ENCODE measurements around the gene CENPM.

The CENPM gene, protein sequence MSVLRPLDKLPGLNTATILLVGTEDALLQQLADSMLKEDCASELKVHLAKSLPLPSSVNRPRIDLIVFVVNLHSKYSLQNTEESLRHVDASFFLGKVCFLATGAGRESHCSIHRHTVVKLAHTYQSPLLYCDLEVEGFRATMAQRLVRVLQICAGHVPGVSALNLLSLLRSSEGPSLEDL

DNA sequence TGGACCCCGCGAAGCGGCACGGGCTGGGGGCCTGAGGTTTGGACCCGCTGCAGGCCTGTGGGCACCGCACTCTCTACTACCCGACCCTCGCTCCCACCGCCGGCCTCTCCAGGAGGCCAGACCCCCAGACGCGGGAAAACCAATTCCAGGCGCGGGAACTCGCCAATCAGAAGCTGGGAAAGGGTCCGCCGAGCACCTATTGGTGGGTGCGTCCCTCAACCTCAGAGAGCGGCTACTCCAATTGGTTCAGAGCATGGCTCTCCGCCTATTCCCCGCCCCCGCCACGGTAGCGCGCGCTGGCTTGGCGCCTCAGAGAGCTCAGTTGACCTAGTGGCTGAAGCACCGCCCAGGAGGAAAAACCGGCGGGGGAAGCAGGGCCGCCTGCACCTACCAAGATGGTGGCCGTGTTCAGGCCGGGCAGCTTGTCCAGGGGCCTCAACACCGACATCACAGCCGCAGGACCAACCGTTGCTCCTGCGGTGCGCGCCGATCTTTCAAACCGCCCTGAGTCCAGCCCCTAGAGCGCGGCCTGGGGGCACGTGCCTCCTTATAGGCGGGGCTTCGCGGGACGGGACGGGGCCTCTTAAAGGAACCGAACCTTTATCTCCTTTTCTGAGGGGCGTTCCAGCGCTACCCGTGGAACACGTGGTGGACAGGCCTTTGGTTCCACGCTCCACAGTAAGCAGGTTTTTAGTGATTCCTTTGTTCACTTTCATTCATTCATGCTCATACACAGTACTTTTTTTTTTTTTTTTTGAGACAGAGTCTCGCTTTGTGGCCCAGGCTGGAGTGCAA, at the start of gene CENPM:
CENPM (minus strand) TSS at position 524 of the 795 bp plus-strand sequence; CDS start at position 448, 76 bp downstream.
- Histone ChIP-seq H3K4me3 (ENCODE audit: low read depth in 1 of 2, low read length in 2 of 2) (peak within 1 kb of the TSS; percentile 88 to 94), H3K36me3 (ENCODE audit: control insufficient read depth in 1 of 2, insufficient read depth in 2 of 2, low read length in 2 of 2) (peaks cover 0 to under 1% of the 10 kb centered on the region in 2 donors), H3K9ac (ENCODE audit: low read depth in 1 of 2, low read length in 2 of 2) (peak within 1 kb of the TSS; percentile 65 to 72), H3K9me3 (ENCODE audit: control insufficient read depth in 1 of 2, low read length in 2 of 2) (no peaks in the 10 kb centered on the region), H3K27ac (ENCODE audit: low read depth, low read length) (no peak within 1 kb of the TSS), H3K4me1 (ENCODE audit: control insufficient read depth in 1 of 2, insufficient read depth in 2 of 2, low read length in 2 of 2) (peaks cover 15 to 18% of the 10 kb centered on the region in 2 donors), H3K27me3 (ENCODE audit: control insufficient read depth in 1 of 2, insufficient read depth in 2 of 2, low read length in 2 of 2) (no peaks in the 10 kb centered on the region)

DNA sequence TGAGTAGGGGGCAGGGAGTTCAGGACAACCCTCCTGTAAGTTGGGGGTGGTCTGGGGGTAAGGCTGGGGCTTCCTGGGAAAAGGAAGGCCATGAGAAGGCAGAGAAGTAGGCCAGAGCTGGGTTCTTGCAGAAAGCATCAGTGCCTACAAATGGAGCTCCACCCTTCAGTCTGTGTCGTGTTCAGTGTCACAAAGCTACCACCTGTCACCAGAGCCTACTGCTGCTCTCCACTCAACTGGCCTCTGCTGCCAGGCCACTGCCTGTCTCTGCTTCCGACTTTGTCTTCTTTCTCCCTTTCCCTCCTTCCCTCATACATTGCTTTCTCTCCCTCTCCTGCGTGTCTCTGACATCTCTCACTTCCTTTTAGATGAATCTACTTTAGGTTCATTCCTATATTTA, 48.3 kb upstream of the CENPM start:
- Histone ChIP-seq H3K9me3 (ENCODE audit: control insufficient read depth in 1 of 2, low read length in 2 of 2) (no peaks in the 10 kb centered on the region), H3K36me3 (ENCODE audit: control insufficient read depth in 1 of 2, insufficient read depth in 2 of 2, low read length in 2 of 2) (no peaks in the 10 kb centered on the region), H3K9ac (ENCODE audit: low read depth in 1 of 2, low read length in 2 of 2) (no peak overlapping the region), H3K4me3 (ENCODE audit: low read depth in 1 of 2, low read length in 2 of 2) (no peak overlapping the region), H3K4me1 (ENCODE audit: control insufficient read depth in 1 of 2, insufficient read depth in 2 of 2, low read length in 2 of 2) (peaks cover 6 to 8% of the 10 kb centered on the region in 2 donors), H3K27me3 (ENCODE audit: control insufficient read depth in 1 of 2, insufficient read depth in 2 of 2, low read length in 2 of 2) (no peaks in the 10 kb centered on the region), H3K27ac (ENCODE audit: low read depth, low read length) (no peak overlapping the region)

DNA sequence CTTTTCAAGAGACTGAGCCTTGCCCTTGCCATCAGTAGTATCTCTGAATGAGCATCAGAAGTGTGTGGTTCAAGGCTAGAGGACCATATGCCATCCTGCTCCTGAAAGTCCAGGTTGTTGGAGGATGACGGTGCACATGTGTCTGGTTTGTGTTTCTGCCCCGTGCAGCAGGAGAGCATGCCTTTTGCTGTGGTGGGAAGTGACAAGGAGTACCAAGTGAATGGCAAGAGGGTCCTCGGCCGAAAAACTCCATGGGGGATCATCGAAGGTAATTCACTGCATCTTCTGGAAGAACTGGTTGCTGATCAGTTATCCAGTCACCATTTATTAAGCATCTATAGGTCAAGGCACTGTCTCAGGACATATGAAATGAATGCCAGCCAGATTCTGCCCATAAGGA, 45.5 kb upstream of the CENPM start:
- H3K27ac ChIP-seq (ENCODE audit: low read depth, low read length): no peak overlapping the region
- H3K36me3 ChIP-seq (ENCODE audit: control insufficient read depth in 1 of 2, insufficient read depth in 2 of 2, low read length in 2 of 2): no peaks in the 10 kb centered on the region
- H3K9ac ChIP-seq (ENCODE audit: low read depth in 1 of 2, low read length in 2 of 2): no peak overlapping the region
- H3K4me1 ChIP-seq (ENCODE audit: control insufficient read depth in 1 of 2, insufficient read depth in 2 of 2, low read length in 2 of 2): no peaks in the 10 kb centered on the region
- H3K27me3 ChIP-seq (ENCODE audit: control insufficient read depth in 1 of 2, insufficient read depth in 2 of 2, low read length in 2 of 2): no peaks in the 10 kb centered on the region
- no peak overlapping the region for H3K4me3 ChIP-seq (ENCODE audit: low read depth in 1 of 2, low read length in 2 of 2)
- no peaks in the 10 kb centered on the region for H3K9me3 ChIP-seq (ENCODE audit: control insufficient read depth in 1 of 2, low read length in 2 of 2)

DNA sequence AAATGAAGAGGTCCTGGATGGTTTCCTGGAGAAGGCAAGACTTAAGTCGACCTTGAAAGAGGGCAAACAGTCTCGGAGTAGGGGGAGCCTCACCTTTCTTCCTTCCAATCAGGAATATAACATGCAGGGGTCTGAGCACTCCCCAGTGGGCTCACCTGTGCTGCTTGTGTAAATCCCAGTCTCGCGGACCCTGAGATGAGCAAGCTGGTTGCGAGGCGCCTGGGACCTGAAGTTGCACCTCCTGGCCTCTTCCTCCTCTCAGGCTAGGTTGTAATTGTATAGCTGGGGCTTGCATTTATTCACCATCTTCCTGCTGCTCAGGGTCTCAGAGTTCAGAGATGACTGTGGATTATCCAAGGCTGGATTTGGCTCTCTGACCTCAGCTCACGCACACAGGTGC, 44.2 kb upstream of the CENPM start:
- Histone ChIP-seq H3K4me1 (ENCODE audit: control insufficient read depth in 1 of 2, insufficient read depth in 2 of 2, low read length in 2 of 2) (no peaks in the 10 kb centered on the region), H3K4me3 (ENCODE audit: low read depth in 1 of 2, low read length in 2 of 2) (no peak overlapping the region), H3K9me3 (ENCODE audit: control insufficient read depth in 1 of 2, low read length in 2 of 2) (no peaks in the 10 kb centered on the region), H3K27me3 (ENCODE audit: control insufficient read depth in 1 of 2, insufficient read depth in 2 of 2, low read length in 2 of 2) (no peaks in the 10 kb centered on the region), H3K36me3 (ENCODE audit: control insufficient read depth in 1 of 2, insufficient read depth in 2 of 2, low read length in 2 of 2) (no peaks in the 10 kb centered on the region), H3K27ac (ENCODE audit: low read depth, low read length) (no peak overlapping the region), H3K9ac (ENCODE audit: low read depth in 1 of 2, low read length in 2 of 2) (no peak overlapping the region)

DNA sequence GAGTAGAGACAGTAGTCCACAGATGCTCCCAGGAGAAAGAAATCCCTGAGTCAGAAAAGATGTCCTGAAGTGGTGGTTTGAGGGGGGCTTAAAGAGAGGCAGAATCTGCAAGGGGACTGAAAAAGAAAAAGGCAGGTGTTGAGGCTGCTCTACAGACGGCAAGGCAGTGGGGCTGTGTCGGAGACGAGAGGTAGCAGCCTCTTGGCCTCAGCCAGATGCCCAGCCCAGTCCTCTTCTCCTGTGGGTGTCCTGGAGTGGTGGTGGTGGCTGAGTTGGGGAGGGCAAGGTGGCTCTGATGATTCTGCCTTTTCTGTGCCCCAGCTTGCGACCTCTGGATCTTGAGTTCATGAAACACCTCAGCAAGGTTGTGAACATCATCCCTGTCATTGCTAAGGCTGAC, 42.3 kb upstream of the CENPM start:
- Histone ChIP-seq H3K27me3 (ENCODE audit: control insufficient read depth in 1 of 2, insufficient read depth in 2 of 2, low read length in 2 of 2) (no peaks in the 10 kb centered on the region), H3K27ac (ENCODE audit: low read depth, low read length) (no peak overlapping the region), H3K36me3 (ENCODE audit: control insufficient read depth in 1 of 2, insufficient read depth in 2 of 2, low read length in 2 of 2) (no peaks in the 10 kb centered on the region), H3K4me1 (ENCODE audit: control insufficient read depth in 1 of 2, insufficient read depth in 2 of 2, low read length in 2 of 2) (no peaks in the 10 kb centered on the region), H3K4me3 (ENCODE audit: low read depth in 1 of 2, low read length in 2 of 2) (no peak overlapping the region), H3K9me3 (ENCODE audit: control insufficient read depth in 1 of 2, low read length in 2 of 2) (no peaks in the 10 kb centered on the region), H3K9ac (ENCODE audit: low read depth in 1 of 2, low read length in 2 of 2) (no peak overlapping the region)

DNA sequence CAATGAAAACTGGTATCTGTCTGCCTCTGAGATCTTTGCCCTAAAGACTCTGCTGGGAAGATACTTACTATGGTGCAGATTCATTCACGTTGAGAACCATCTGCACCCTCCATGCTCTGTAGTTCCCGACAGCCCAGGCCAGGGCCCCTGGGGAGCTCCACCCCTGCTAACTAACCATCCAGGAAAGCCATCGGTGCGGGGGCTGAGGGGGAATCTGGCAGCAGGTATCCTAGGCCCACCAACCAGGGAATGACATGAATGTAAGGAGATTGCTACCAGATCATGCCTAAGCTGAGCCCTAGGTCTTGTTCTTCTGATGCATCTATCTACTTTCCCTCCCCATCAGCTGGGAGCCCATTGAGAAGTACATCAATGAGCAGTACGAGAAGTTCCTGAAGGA, 40.3 kb upstream of the CENPM start:
- H3K4me1 ChIP-seq (ENCODE audit: control insufficient read depth in 1 of 2, insufficient read depth in 2 of 2, low read length in 2 of 2): no peaks in the 10 kb centered on the region
- H3K27me3 ChIP-seq (ENCODE audit: control insufficient read depth in 1 of 2, insufficient read depth in 2 of 2, low read length in 2 of 2): no peaks in the 10 kb centered on the region

DNA sequence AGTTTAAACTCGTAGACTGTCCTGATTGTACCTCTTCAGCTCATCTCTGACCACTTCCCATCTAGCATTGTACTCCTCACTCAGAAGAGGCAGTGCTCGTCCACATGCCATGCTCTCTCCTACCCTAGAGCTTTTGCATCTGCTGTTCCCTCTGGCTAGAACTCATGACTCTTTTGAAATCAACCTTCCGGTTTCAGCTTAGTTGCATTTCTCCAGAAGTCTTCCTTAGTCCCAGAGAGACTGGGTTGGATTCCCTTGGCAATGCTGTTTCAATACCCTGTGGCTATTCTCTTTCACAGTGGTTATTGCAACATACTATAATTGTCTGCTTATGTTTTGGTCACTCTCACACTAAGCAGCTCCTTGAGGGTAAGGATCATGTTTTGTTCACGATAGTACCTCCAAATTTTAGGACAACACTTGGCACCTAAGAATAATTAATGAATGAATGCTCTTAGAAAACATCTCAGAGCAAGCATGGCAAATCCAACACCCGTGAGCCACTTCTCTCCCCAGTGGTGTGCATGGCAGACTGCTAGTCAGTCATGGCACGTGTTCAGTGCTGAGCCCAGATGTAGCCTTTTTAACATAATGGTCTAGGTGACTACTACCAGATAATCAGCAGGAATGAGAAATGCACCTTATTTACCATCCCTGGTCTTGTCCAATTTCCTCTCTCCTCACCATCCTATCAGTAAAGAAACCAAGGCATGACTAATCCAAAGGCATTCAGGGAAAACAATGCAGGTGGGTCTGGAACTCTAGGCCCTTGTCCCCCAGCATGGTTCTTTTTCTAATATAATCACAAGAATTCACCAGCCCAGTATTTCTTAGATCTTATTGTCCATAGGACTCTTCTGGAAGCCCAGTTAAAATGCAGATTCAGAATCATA, 36.8 kb upstream of the CENPM start:
- H3K27ac ChIP-seq (ENCODE audit: low read depth, low read length): no peak overlapping the region
- H3K9ac ChIP-seq (ENCODE audit: low read depth in 1 of 2, low read length in 2 of 2): no peak overlapping the region
- H3K4me3 ChIP-seq (ENCODE audit: low read depth in 1 of 2, low read length in 2 of 2): no peak overlapping the region
- no peaks in the 10 kb centered on the region for H3K36me3 ChIP-seq (ENCODE audit: control insufficient read depth in 1 of 2, insufficient read depth in 2 of 2, low read length in 2 of 2)
- no peaks in the 10 kb centered on the region for H3K9me3 ChIP-seq (ENCODE audit: control insufficient read depth in 1 of 2, low read length in 2 of 2)
- peaks cover 0 to 7% of the 10 kb centered on the region in 2 donors for H3K27me3 ChIP-seq (ENCODE audit: control insufficient read depth in 1 of 2, insufficient read depth in 2 of 2, low read length in 2 of 2)
- H3K4me1 ChIP-seq (ENCODE audit: control insufficient read depth in 1 of 2, insufficient read depth in 2 of 2, low read length in 2 of 2): no peaks in the 10 kb centered on the region

More for the DNA sequence above, 40.3 kb upstream of the CENPM start:
- H3K4me3 ChIP-seq (ENCODE audit: low read depth in 1 of 2, low read length in 2 of 2): no peak overlapping the region
- H3K27ac ChIP-seq (ENCODE audit: low read depth, low read length): no peak overlapping the region
- no peaks in the 10 kb centered on the region for H3K9me3 ChIP-seq (ENCODE audit: control insufficient read depth in 1 of 2, low read length in 2 of 2)
- no peaks in the 10 kb centered on the region for H3K36me3 ChIP-seq (ENCODE audit: control insufficient read depth in 1 of 2, insufficient read depth in 2 of 2, low read length in 2 of 2)
- H3K9ac ChIP-seq (ENCODE audit: low read depth in 1 of 2, low read length in 2 of 2): no peak overlapping the region

DNA sequence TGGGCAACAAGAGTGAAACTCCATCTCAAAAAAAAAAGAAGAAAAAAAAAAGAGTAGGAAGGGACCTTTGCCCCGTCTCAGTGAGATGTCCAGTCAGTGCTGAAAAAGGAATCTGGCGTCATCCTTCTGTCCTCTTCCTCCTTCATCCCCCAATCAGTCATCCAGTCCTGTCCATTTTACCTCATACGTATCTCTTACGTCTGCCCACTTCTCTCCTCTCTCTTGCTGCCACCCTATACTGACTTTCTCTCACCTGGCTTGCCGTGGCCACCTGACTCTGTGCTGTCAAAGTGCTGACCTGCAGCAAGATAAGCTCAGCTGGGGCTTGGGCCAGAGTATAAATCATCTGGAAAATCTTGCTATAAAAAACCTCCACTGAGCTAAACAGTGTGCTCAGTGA, 35.9 kb upstream of the CENPM start:
- Histone ChIP-seq H3K9me3 (ENCODE audit: control insufficient read depth in 1 of 2, low read length in 2 of 2) (no peaks in the 10 kb centered on the region), H3K4me1 (ENCODE audit: control insufficient read depth in 1 of 2, insufficient read depth in 2 of 2, low read length in 2 of 2) (no peaks in the 10 kb centered on the region), H3K27me3 (ENCODE audit: control insufficient read depth in 1 of 2, insufficient read depth in 2 of 2, low read length in 2 of 2) (peaks cover 5 to 9% of the 10 kb centered on the region in 2 donors), H3K4me3 (ENCODE audit: low read depth in 1 of 2, low read length in 2 of 2) (no peak overlapping the region), H3K36me3 (ENCODE audit: control insufficient read depth in 1 of 2, insufficient read depth in 2 of 2, low read length in 2 of 2) (no peaks in the 10 kb centered on the region), H3K9ac (ENCODE audit: low read depth in 1 of 2, low read length in 2 of 2) (no peak overlapping the region), H3K27ac (ENCODE audit: low read depth, low read length) (no peak overlapping the region)

DNA sequence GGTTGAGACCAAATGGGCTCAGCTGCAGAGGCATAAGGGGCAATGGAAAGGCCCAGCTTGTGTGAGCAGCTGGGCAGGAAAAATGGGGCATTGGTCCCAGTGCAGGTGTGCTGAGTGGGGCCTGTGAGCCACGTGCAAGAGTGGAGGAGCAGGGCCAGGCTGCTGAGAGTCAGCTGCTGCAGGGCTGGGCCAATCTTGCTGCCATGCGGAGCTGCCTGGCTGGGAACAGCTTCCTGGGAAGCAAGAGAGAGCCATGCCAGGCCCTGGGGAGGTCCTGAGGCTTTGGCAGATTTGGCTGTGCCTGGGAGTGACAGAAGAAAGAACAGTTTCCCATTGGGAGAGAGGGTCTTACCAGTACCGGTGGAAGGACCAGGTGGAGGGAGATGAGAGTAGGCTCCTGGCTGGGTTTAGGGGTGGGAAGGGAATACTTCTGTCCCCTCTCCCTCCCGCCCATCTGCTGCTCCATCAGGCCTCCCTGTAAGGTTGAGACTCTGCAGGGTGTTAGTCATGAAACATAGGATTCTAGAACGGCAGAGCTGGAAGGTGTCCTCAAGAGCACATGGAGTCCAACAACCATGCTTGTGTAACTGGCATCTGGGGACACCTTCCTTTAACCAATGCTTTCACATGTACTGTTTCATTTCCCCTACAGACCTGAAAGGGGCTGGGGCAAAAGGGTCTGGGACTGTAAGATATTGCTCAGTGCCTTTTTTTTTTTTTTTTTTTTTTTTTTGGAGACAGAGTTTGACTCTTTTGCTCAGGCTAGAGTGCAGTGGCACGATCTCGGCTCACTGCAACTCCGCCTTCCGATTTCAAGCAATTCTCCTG, 32.7 kb upstream of the CENPM start:
- H3K27me3 ChIP-seq (ENCODE audit: control insufficient read depth in 1 of 2, insufficient read depth in 2 of 2, low read length in 2 of 2): peaks cover 29 to 37% of the 10 kb centered on the region in 2 donors
- H3K9ac ChIP-seq (ENCODE audit: low read depth in 1 of 2, low read length in 2 of 2): no peak overlapping the region
- no peak overlapping the region for H3K27ac ChIP-seq (ENCODE audit: low read depth, low read length)
- no peaks in the 10 kb centered on the region for H3K36me3 ChIP-seq (ENCODE audit: control insufficient read depth in 1 of 2, insufficient read depth in 2 of 2, low read length in 2 of 2)
- no peaks in the 10 kb centered on the region for H3K9me3 ChIP-seq (ENCODE audit: control insufficient read depth in 1 of 2, low read length in 2 of 2)
- H3K4me3 ChIP-seq (ENCODE audit: low read depth in 1 of 2, low read length in 2 of 2): no peak overlapping the region
- H3K4me1 ChIP-seq (ENCODE audit: control insufficient read depth in 1 of 2, insufficient read depth in 2 of 2, low read length in 2 of 2): peaks cover 0 to 5% of the 10 kb centered on the region in 2 donors
